Sciatic nerve (tissue), 2 donors: ENCODE measurements around the gene G6PD. TPM values are rescaled to one million over a fixed set of nuclear protein-coding genes. Genes with fewer than 3 reads are reported as not detected.
A peak's percentile ranks its signal among the peaks of the same experiment; 100 is the strongest.
"Not testable (repeated sequence)": the region's sequence is repeated elsewhere in the genome, so short reads cannot be mapped to it uniquely, and the experiment has no call there.

Source experiments
- ATAC-seq: fragments of 200-7000 bp; cut with Tn5 transposase; one replicate; pipeline ENCODE4 v1.9.1; 2020; ENCODE audit warnings: mild to moderate bottlenecking, moderate library complexity
- DNase-seq: peaks from one replicate; pipeline ENCODE4 v3.0.0-alpha.2; 2020; ENCODE audit warnings: low spot score
- intact Hi-C: fragments of 100-400 bp; cut with DNase I; formaldehyde crosslinking; loops from one replicate; pipeline ENCODE4 v1.14.2; 2022
- total RNA-seq: library from RNA; stranded (reverse); fragmentation: NEBNext Ultra II Directional; extraction: Animal tissue kit (Norgen Biotek cat#: 25700); gene quantifications from one replicate; pipeline ENCODE4 v1.2.1, GENCODE V29; 2021
- donor health status: DM: no; HTN: no; CAD: no.
- donor health status: DM: no; HTN: no; CAD: no.

The G6PD gene
- 50.4 TPM for total RNA-seq

DNA sequence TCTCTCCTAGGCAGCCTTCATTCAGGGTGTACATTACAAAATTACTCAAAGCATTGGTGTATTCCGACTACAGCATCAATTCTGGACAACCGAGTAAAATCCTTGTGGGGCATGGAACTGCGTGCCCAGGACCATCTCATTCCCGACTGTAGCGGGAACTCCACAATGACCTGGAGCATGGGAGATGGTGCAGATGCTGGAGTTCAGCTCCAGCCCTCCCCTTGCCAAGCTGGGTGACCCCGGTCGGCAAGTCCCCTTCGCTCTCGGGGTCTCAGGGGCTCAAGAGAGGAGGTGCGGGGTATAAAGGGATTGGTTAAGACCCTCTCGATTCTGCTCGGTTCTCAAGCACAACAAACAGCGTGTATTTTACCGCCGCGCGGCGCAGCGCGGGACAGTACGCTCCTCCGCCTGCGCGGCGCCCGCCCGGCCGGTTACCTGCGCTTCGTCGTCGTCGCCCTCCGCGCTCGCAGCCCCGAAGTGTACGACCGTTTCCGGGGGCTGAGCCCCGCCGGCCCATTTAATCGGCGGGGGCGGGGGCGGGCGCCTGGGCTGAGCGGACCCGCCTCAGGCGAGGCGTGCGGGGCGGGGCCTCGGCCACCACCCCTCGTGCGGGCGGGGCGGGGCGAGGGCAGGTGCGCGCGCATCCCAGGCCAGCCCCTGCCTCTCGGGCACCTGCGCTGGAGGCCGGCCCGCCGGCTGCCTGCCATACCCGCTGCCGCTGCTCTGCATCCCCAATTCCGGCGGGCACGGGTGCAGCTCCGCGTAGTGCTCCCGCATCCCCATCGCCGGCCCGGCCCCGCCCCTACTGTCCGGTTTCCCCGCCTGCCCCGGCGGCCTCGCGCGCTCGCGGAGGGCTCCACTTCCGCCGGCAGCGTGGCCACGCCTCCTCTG lies at the start of gene G6PD:
Gene G6PD (minus strand): TSS at position 493 of the 891 bp plus-strand sequence. CDS start 691 bp downstream, outside the sequence.
- ATAC-seq (peak; percentile 58), DNase-seq (no peak)
- intact Hi-C loops = no loop called here

DNA sequence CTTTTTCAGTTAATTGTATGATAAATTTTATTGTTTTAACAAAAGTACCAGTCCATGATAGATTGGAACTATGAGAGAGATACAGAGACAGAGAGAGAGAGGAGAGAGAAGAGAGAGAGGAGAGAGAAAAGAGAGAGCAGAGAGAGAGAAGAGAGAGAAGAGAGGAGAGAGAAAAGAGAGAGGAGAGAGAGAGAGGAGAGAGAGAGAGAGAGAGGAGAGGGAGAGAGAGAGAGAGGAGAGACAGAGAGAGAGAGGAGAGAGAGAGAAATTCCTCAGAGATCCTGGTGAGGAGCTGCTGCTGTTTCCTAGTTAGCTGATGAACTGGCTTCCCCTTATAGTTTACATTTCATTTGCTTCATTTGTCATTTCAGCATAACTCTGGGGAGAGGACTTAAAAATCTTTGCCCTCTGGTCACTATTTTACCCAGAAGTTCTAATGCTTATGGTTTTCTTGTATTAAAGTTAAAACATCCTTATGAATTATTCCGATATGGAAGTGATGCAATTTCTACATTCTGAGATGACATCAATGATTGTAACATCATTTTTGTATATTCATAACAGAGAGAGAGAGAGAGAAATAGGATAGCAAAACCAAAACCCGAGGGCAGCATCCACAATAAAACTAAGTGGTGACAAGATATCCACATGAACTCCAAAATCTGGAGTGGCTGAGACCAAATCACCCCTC lies 49.1 kb upstream of the G6PD start:
- ATAC-seq (no peak), DNase-seq (no peak)
- intact Hi-C loops = no loop called here

DNA sequence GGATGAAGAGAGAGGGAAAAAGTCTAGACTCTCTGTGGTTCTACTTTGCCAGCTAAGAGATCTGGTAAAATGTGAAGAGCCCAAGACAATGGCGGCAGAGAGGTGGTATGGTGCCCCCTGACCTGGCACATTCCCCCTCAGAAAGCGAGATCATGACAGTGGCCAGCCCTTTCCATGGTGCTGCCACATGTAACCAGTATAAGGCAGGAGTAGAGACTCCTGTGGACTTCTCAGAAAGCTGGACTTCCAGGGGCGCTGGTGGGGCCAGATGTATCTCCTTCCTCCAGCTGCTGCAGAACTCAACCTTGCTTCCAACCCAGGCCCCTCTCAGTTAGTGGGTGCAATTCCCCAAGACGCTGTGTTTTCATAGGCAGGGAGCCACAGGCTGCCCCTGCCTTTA lies 47.8 kb upstream of the G6PD start:
- intact Hi-C loops = no loop called here
- DNase-seq = no peak

DNA sequence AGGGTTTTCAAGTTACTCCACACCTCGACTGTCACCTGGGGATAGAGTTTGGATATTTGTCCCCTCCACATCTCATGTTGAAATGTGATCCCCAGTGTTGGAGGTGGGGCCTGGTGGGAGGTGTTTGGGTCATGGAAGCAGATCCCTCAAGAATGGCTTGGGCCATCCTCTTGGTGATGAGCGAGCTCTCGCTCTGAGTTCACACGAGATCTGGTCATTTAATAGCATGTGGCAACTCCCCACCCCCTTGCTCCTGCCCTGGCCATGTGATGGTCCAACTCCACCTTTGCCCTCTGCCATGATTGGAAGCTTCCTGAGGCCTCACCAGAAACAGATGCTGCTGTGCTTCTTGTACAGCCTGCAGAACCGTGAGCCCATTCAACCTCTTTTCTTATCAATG lies 46.6 kb upstream of the G6PD start:
- ATAC-seq (no peak), DNase-seq (no peak)
- intact Hi-C loops = no loop called here

More for the DNA sequence above, 47.8 kb upstream of the G6PD start:
- ATAC-seq = no peak

DNA sequence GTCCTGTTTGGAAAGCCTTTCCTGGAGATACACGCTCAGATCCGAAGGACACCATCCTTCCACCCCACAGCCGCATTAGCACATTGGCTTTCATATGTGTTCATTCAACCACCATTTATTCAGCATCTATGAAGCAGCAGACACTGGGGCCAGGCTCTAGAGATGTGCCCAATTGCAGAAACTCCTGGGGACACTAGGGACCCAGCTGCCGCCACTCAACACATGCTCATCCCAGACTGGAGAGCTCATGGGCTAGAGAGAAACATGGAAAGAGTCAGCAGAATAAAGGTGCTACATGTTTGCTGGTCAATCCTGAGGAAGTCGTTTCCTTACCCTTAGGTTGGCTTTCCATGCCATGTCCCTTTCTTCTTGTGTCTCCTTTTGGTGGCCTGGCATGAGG lies 45.9 kb upstream of the G6PD start:
- ATAC-seq = no peak
- intact Hi-C loops = no loop called here
- no peak for DNase-seq

DNA sequence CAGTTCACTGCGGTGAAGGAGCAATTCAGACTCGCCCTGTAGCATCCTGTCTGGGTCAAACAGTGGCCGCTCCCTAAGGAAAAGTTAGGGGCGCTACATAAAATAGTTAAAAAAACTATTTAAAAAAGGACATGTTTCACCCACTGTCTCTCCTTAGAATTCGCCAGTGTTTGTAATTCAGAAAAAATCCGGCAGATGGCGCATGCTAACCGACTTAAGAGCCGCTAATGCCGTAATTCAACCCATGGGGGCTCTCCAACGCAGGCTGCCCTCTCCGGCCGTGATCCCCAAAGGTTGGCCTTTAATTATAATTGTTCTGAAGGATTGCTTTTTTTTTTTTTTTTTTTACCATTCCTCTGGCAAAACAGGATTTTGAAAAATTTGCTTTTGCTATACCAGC lies 43.8 kb upstream of the G6PD start:
- DNase-seq, intact Hi-C loops, ATAC-seq: not testable (repeated sequence)

DNA sequence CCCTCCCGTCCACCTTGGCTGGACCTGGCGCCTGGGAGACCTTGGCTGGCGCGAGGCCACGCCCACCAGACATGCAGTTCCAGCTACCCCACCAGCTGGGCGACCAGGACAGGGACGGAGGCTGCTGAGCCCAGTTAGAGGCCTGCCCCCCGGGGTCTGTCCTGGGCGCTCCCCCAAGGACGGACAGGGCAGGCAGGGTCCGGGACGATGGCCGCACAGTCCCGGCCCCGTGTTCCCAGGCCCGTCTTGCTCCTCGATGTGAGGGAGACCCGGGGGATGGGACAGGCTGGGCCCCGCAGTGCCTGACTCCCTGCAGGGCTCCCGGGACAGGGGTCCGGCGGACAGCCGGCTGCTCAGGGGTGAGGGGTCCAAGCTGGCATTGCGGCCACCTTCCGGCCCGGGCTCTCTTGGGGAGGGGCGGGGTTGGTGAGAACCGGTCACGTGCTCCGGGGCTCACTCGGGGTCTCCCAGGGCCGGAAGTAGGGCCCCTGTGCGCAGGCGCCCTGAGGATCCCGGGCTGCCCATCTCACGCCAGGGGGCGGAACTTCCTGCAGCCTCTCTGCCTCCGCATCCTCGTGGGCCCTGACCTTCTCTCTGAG lies 38.0 kb upstream of the G6PD start, which contains the start of gene CTAG1A:
Gene CTAG1A (plus strand): TSS at position 549 of the 599 bp plus-strand sequence. CDS start 74 bp downstream, outside the sequence.
- intact Hi-C loops, DNase-seq: not testable (repeated sequence)
- peak; percentile 41 for ATAC-seq

DNA sequence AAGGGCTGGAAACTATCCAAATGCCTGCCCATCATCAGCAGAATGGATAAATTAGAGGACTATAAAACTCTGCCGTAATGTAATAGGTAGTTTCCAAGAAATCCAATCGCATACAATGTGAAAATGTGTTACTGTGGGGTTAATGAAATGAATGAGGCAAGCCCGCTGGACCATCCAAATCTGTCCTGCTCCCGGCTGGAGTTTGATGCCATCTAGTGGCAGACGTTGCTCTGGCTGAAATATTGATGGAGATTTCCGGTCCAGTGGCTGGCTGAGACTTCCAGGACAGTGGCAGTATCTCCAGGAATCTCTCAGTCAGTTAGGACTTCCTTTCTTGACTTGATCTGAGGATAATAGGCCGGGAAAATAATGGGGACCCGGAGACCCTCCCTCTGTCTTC lies 36.3 kb upstream of the G6PD start:
- peak; percentile 67 for ATAC-seq
- DNase-seq, intact Hi-C loops: not testable (repeated sequence)

DNA sequence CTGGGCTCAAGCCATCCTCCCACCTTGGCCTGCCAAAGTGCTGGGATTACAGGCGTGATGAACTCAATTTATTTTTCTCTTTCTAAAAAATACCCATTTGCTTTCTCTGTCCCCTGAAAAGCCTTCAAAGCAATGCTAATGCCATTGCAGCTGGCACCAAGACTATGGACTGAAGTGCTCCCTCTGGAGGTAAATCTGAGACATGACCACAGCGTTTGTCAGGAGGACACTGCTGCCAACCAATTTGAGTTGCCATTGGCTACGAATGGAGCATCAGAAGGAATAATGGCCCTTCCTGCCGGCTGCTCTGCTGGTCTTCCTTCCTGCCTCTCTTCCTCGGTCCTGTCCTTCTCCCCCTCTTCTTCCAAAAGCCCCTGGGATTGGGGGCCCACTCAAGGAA lies 28.4 kb upstream of the G6PD start:
- intact Hi-C loops, DNase-seq: not testable (repeated sequence)
- peak; percentile 63 for ATAC-seq

DNA sequence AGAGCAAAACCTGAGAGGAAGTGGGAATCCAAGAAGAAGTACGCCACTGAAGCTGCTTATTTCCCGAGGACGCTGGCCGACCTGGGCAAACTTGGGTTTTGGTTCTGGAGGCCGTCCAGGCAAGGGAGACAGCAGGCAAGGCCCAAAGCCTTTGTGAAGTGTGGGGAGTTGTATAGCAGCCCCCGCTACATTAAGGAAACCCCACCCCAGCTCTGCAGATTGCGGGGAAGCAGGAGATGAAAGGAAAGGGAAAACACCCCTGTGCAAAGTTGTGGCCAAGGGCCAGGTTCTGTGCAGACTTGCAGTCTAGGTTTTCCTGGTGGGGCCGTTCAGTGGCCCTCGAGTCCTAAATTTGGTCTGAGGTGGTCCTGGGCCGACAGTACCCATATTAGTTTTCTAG lies 26.4 kb upstream of the G6PD start:
- ATAC-seq, DNase-seq, intact Hi-C loops: not testable (repeated sequence)

DNA sequence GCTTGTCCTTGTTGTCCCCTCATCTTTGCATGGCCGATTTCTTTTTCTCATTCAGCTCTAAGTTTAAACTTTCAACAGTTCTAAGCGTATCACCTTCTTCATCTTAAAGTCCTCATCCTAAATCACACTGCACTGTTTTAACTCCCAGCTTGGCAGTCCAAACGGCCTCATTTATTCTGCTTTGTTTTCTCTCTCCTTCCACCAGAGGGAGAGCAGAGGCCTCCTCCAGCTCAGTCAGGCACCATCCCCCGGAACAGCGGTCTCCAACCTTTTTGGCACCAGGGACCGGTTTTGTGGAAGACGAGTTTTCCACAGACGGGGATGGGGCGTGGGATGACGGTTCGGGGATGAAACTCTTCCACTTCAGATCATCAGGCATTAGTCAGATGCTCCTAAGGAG lies 23.7 kb upstream of the G6PD start:
- ATAC-seq = peak; percentile 43
- not testable (repeated sequence) for DNase-seq

DNA sequence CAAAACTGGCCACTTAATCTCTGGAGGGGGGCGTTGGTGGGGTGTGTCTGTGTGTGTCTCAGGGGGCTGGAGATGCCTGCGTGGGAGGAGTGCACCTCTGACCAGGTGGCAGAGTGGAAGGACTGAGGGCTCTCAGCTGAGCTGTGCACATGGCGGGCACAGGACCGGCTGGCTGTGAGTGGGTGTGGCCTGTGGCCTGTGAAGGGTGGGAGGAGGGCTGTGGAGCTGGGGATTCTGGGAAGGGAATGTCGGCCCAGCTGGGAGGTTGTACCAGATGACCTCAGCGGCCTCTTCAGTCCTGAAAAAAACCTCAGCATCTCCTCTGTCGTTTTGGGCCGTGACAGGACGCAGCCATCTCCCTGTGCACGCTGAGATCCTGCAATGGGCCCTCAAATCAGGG lies 15.6 kb upstream of the G6PD start:
- peak; percentile 60 for ATAC-seq

More for the DNA sequence above, 23.7 kb upstream of the G6PD start:
- intact Hi-C loops = not testable (repeated sequence)

DNA sequence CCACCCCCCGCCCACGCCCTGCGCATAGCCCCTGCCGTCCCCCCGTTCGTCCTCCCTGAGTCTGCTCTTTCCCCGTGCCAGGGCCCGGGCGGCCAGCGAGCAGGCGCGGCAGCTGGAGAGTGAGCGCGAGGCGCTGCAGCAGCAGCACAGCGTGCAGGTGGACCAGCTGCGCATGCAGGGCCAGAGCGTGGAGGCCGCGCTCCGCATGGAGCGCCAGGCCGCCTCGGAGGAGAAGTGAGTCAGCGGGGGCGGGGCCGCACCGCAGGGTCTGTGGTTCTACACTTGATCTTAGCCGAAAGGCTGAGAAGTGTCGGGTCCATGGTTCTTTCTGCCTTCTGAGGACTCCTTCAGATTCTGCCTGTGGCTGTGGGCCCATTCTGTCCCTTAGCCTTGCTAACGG lies 13.7 kb upstream of the G6PD start:
- ATAC-seq, intact Hi-C loops: not testable (repeated sequence)

More for the DNA sequence above, 15.6 kb upstream of the G6PD start:
- DNase-seq, intact Hi-C loops: not testable (repeated sequence)

DNA sequence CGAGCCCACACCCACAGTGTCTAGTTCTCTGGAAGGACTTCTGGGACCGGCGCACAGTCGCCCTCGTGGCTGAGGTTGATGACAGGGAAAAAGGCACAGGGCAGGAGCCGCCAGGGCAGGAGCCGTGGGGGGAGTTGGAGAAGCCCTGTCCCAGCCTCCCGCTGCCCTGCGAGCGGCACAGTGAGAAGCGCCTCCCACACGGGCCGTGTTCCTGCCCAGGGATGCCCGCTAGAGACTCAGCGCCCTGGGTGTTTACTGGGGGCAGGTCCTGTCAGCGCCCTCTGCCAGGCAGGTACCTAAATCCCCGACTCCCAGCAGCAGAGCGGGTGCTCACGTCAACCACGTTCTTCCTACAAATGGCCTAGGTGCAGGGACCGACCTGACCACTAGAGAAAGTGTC lies 12.2 kb upstream of the G6PD start:
- intact Hi-C loops, ATAC-seq, DNase-seq: not testable (repeated sequence)

More for the DNA sequence above, 13.7 kb upstream of the G6PD start:
- DNase-seq = not testable (repeated sequence)

DNA sequence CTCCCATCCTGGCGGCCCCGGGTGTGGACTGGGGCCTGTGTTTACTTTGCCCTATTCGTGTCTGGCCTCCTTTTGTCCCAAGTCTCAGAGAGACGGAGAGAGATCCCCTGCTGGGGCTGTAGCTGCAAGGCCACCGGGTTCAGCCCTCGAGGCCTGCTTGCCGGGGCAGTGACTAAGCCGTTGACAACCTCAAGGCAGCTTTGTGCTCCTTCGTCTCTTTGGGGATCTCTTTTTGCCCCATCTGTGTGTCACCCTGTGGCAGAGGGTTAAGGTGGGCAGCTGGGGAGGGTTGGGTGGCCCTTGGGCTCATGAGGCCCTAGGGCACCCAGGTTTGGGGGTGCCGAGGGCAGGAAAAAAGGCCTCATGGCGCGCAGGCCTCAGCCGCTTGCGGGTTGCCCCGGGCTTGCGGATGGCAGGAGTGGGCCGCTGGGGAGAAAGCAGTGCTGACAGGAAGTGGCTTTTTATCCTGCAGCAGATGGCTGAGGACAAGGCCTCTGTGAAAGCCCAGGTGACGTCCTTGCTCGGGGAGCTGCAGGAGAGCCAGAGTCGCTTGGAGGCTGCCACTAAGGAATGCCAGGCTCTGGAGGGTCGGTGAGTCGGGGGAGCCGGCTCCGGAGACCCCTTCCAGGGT lies 11.5 kb upstream of the G6PD start:
- DNase-seq, ATAC-seq, intact Hi-C loops: not testable (repeated sequence)

DNA sequence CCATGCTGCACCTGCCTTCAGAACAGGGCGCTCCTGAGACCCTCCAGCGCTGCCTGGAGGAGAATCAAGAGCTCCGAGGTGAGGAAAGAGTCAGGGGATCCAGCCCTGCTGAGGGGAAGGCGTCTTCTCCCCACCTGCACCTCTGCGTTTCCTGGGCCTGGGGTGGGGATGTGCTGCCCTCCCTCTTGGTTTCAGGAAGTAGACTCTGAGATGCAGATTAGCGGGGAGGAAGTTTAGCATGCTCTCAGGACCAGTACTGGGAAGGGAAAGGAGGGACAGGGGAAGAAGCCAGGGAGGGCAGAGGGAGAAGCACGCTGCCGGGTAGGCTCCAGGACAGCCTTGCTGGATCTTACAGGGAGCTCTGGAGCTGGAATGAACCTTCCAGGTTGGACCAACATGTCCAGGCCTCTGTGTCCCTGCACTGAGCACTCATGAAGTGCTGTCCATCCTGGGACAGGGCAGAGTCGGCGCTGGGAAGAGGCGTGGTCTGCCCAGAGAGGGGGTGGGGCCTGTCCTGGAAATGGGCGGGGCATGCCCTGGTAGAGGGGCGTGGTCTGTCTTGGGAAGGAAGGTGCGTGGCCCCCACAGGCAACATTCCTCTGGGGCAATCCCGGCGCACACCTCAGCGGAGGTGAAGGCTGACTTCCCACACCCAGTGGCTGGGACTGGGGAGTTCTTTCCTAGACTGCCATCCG lies 5.6 kb upstream of the G6PD start:
- DNase-seq, intact Hi-C loops, ATAC-seq: not testable (repeated sequence)

DNA sequence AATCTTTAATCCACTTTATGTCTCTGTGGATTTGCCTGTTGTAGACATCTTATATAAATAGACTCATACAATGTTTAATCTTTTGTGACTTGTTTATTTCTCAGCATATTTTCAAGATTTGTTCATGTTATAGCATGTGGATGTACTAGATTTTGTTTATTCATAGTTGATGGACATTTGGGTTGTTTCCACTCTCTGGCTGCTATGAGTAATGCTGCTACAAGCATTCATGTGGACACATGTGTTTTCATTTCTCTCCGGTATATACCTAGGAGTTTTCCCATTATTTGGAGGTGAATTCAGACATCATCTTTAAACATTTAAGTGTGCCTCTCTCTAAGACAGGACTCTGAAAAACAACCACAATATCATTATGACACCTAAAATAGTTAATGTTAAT lies 3.1 kb upstream of the G6PD start:
- DNase-seq = no peak
- no peak for ATAC-seq

DNA sequence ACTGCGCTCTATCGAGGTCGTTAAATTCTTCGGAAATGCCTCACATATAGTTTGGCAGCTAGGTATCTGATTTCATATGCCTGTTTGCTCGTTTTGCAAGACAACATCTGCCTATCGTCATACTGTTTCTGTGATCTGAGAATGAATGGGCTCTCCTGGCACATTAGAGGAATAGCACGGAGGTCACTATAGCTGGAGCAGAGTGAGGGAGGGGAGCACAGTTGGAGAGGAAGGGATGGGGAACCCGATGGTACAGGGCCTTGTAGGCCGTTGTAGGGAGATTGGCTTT lies 1.3 kb upstream of the G6PD start:
- DNase-seq (no peak), ATAC-seq (no peak)
- intact Hi-C loops = no loop called here

More for the DNA sequence above, 3.1 kb upstream of the G6PD start:
- intact Hi-C loops = no loop called here
